Measurements from ENCODE around the gene TMEM30A. TPM values are rescaled to one million over a fixed set of nuclear protein-coding genes. Genes with fewer than 3 reads are reported as not detected.

The TMEM30A gene
- 345 and 387 TPM in 2 replicates for total RNA-seq

GRCh38 chr6:75284632-75285282, at the start of gene TMEM30A:
TMEM30A (minus strand) TSS chr6:75284792; CDS start chr6:75284638, 154 bp downstream.

DNA sequence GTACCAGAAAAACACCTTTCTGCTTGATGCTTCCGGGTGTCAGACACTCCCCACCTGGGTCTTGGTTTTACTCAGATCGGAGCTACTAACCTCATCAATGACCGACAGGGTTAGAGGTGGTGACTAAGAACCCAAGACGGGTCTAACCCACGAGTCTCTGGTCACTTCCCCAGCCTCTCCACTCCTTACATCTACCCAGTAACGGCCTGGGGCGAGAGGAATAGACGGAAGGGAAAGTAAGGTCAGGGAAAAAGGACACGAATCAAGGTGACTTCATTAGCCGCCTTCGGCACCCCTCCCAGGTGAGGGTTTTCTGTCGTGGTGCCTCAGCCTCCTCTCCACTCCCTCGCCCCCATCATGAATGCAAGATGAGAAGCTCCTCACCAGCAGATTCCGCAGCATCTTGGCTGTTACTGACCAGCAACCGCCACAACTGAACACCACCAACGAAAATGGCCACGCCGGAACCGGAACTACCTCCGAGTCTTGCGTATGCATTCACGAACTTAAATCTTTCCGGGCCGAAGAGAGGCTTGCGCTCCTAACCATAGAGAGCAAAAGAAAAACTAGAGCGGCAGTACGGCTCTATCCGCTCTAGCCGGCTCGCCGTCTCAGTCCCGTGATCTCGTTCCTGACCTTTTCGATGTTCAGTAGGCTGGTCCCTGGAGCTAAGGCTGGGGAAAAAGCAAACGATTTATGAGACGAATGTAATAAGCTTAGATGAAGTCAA, 41.1 kb downstream of the TMEM30A start, which contains the start of gene COX7A2:
Gene COX7A2 (minus strand): TSS at position 469 of the 730 bp plus-strand sequence. CDS start 67 bp downstream, at position 402.

GRCh38 chr6:75205776-75206575, 78.6 kb downstream of the TMEM30A start, which contains the start of gene COL12A1:
COL12A1 (minus strand) TSS chr6:75206053; CDS start chr6:75202792, 3,261 bp downstream.

Other genes with a start within 250 kb of the TMEM30A start
- 3.1 and 16.1 TPM in 2 replicates for gene COL12A1, start 78.7 kb downstream of the TMEM30A start, total RNA-seq
- 103 and 130 TPM in 2 replicates for gene COX7A2, start 41.0 kb downstream of the TMEM30A start, total RNA-seq
- 6.5 and 7.9 TPM in 2 replicates for gene FILIP1, start 209.0 kb upstream of the TMEM30A start, total RNA-seq